ENCODE results near the gene TRIM46.
"Not testable (repeated sequence)": the region's sequence is repeated elsewhere in the genome, so short reads cannot be mapped to it uniquely, and the experiment has no call there.

DNA sequence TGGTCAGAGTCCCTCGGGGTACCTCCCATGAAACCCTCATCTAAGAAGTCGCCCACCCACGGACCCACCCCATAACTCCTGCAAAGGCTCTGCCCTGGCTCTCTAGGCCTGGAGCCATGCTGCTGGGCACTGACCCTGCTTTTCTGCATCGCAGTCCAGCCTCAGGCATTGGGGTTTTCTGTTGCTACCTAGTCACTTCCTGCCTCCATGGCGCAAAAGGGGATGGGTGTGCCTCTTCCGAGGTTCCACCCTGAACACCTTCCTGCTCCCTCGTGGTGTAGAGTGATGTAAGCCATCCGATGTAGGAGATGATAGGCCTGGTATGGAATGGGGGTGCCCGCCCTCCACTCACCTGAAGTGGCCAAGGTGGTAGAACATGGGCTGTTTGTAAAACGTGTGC is 41.1 kb downstream of the TRIM46 start:
- not testable (repeated sequence) for TF ChIP-seq POLR2AphosphoS5, CTCF, POLR2A (IDR thresholded peaks at IDR 0.05)

Measured in sigmoid colon (tissue), 4 donors.